Pulmonary artery endothelial cell (primary cell): ENCODE measurements around the gene SEC24D. TPM values are rescaled to one million over a fixed set of nuclear protein-coding genes. Genes with fewer than 3 reads are reported as not detected.
A peak's percentile ranks its signal among the peaks of the same experiment; 100 is the strongest.
"Not testable (repeated sequence)": the region's sequence is repeated elsewhere in the genome, so short reads cannot be mapped to it uniquely, and the experiment has no call there.

Source experiments
- DNase-seq: peaks from one replicate; pipeline ENCODE4 v3.0.0-alpha.2; 2011; ENCODE audit warnings: low read depth, low spot score
- total RNA-seq: library from RNA; depleted of rRNA; stranded (reverse); fragments of >200 nt; gene quantifications from 2 replicates; pipeline ENCODE4 v1.2.3, GENCODE V29; 2014

Gene SEC24D
- total RNA-seq, 1 donor from 2014 or later, result 50.4 TPM

DNA sequence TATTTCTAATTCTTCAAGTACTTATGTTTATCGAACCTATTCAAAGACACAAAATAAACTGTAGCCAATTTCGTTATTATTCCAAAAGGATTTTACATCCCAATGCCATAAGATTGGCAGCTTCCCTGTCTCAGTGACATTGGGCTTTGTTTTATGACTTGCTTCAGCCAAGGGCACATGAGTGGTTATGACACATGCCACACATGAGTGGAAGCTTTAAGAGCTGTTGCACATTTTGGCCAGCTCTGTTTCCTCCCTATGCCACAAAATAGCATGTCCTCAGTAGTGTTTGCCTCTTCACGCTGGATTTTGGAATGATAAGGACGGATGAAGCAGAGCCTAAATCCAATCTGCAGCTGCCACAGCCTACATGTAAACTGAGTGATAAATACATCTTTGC is 21.9 kb downstream of the SEC24D start:
- DNase-seq, result no peak

- no peak for DNase-seq
Measured at GRCh38 chr4:118813561-118813960, 22.4 kb downstream of the SEC24D start.

- DNase-seq, result no peak
Measured at GRCh38 chr4:118811832-118812231, 24.1 kb downstream of the SEC24D start.

DNA sequence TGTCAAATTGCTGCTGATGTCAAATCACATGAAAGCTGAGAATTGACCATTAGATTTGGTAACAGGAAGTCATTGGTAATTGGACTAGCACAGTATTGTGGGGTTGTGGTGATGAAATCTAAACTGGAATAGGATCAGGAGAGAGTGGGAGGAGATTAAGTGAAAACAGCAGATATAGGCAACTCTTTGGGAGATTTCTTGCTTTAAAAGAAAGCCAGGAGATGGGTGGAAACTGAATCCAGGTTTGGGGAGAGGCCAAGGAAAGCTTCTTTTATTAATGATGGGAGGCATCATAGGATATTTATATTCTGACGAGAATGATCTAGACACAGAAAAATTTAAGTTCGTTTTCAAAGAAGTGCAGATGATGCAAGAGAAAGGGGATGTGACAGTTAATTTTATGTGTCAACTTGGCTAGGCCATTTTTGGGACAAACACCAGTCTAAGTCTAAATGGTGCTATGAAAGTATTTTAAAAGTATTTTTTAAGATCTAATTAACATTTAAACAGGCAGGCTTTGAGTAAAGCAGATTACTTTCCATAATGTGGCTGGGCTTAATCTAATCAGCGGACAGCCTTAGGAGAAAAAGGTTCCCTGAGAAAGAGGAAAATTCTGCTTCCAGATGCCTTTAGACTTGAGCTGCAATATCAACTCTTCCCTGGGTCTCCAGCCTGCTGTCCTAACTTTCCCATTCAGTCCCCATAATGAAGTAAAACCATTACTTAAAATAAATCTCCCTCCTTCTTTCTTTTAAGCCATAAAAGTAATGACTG is 24.7 kb downstream of the SEC24D start:
- no peak for DNase-seq

DNA sequence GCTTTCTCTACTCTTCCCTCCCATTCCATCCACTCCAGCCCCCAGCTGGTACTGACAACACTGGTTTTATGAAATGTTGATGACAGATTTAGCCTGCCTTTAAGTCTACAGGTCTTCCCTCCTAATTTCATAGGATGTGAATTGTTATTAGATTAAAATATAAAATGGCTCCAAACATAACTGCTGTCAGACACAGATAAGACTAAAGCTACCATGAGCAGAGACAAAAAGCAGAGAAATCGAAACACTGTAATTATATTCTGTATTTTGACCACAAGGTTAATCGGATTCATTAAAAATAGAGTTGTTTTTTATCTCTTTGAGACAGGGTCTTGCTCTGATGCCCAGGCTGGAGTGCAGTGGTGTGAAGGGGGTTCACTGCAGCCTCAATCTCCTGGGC is 28.3 kb downstream of the SEC24D start:
- no peak for DNase-seq

- no peak for DNase-seq
Measured at GRCh38 chr4:118803253-118803652, 32.7 kb downstream of the SEC24D start.

- DNase-seq, result no peak
Measured at GRCh38 chr4:118801895-118802575, 33.9 kb downstream of the SEC24D start.

- DNase-seq, result no peak
Measured at GRCh38 chr4:118799231-118799942, 36.5 kb downstream of the SEC24D start.

GRCh38 chr4:118798658-118799057 is 37.3 kb downstream of the SEC24D start:
- no peak for DNase-seq

DNA sequence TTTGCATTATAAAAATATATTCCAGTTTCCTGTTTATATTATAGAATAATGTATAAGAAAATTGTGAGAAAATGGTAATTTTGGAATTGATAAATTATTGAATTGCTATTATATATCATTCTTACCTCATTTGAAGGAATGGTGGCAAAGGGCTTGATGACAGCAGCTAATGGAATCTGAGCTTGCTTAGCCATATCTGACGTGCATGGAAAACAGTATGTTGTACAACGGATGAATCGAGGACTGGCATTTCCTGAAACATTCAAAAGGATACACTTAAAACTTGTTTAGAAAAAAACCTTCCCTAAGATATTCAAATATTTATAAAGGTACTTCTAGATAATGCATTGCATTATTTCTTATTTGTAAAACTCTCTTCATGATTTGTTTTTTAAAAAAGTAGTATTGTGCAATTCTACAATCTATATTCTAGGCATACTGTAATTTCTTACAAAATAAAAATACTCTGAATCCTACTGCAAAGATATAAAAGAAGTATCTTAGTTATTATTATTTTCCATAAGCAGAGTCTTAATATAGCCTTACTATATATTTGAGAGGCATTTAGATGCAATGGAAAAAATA is 38.3 kb downstream of the SEC24D start:
- peak; percentile 67 for DNase-seq

GRCh38 chr4:118791690-118792446 is 44.1 kb downstream of the SEC24D start:
- DNase-seq, result not testable (repeated sequence)

DNA sequence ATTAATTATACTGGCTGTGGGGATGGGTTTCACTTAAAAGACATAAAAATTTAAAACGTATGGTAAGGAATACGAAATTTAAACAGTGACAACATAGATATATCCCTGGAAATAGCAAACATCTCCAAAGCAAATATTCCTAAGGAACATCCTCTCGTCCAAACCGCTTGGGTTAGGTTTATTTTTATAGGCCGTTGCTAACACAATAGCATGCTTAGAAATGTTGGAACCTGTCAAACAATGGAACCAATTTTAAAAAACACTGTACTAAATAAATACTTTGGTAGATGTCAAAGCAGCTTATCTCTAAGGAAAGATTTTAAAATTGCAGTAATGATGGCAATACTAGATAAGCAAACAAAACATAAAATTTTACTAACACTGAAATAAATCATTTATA is 45.4 kb downstream of the SEC24D start:
- DNase-seq, result no peak

DNA sequence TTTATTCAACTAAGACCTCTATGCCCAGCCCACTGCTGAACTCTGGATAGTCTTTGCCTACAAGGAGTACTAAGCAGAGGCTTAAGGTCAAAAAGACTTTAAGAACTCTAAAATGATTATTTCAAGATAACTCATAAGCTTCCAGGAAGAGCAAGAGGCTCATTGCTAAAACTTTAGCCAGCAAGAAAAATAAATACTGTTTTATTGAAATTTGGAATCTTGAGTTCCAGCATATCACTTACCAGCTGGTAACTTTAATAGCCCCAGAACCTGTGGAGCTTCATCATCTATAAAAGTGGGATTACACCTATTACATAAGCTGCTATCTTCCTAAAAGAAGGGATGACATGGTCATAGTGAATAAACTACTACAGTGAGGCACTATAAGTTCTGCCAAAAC is 47.0 kb downstream of the SEC24D start:
- DNase-seq, result no peak

- DNase-seq, result no peak
Measured at GRCh38 chr4:118787844-118788380, 48.0 kb downstream of the SEC24D start.

DNA sequence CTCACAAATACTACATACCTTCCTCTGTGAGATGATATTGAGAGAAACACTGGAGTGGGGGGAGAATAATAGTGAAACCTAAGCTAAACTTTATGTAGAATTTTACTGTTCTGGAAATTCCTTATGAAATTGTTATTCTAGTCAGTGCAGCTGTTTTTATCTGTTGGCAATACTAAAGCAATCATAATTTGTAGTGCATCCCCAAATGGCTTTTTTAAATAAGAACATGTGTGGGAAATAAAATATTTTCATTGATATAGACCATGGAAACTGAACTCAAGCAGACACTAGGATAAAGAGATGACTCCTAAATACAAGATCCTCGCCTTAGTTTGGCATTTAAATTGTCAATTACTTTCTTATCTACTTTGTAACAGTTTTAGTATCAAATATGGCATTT is 51.1 kb downstream of the SEC24D start:
- DNase-seq, result no peak

DNA sequence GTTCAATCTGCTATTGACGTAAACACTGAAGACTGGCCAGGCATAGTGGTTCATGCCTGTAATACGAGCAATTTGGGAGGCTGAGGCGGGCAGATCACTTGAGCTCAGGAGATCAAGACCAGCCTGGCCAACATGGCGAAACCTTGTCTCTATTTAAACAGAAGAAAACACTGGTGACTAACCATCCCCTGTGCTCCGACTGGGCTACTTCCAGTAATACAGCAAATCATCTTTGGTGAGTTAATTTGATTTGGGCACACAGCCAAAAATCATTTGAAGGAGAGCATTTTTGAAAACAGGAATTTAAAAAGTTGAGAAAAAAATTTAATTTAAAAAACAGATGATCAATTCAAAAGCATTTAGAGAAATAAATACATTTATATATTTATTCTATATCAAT is 52.0 kb downstream of the SEC24D start:
- no peak for DNase-seq

GRCh38 chr4:118782886-118783285 is 53.0 kb downstream of the SEC24D start:
- not testable (repeated sequence) for DNase-seq

- not testable (repeated sequence) for DNase-seq
Measured at GRCh38 chr4:118777649-118778048, 58.3 kb downstream of the SEC24D start.

- not testable (repeated sequence) for DNase-seq
Measured at GRCh38 chr4:118776955-118777640, 58.8 kb downstream of the SEC24D start.
